Peyer's patch (tissue), 4 donors: ENCODE data around the gene FER.

Source experiments
- CTCF ChIP-seq, 6 experiments: fragments of 450-650 bp in 4 of 6; fragments of 200-600 bp in 2 of 6; sonication (generic) in 1 of 6; IDR thresholded peaks; one replicate each; pipeline ENCODE4 v1.5.1; 2017 to 2019; ENCODE audit warnings: antibody characterized with exemption in 6 of 6, mild to moderate bottlenecking in 3 of 6, moderate library complexity in 1 of 6
- POLR2A ChIP-seq, 2 donors: fragments of 450-650 bp; IDR thresholded peaks; one replicate each; pipeline ENCODE4 v1.5.1; 2017; ENCODE audit warnings: antibody characterized with exemption in 2 of 2, mild to moderate bottlenecking in 2 of 2, moderate library complexity in 2 of 2

GRCh38 chr5:108947164-108947563 is 199.5 kb downstream of the FER start:
- no peak for TF ChIP-seq CTCF (IDR thresholded peaks at IDR 0.05)
- TF ChIP-seq POLR2A (IDR thresholded peaks at IDR 0.05): no peak
